ENCODE measurements around the gene RPS3.
A peak's percentile ranks its signal among the peaks of the same experiment; 100 is the strongest.

The RPS3 gene

DNA sequence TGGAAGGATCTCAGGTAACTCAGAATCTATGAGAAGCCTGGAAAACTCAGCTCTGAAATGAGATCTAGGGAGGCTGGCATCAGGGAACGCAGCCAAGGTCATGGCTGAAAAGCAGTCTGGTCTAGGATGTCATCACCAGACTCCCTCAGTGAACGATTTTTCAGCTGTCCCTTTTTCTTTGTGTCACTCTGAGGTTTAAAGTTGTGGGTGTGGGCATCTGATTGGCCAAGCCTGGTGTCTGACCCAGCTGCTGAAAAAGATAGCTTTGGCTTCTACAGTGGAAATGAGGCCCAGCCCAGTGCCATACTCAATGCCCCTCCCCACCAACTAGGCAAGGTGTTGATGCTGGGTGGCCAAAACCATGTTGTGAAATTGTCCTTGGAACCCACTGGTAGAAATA is 14.5 kb downstream of the RPS3 start:
- no peak for DNase-seq (ENCODE audit: low spot score)

DNA sequence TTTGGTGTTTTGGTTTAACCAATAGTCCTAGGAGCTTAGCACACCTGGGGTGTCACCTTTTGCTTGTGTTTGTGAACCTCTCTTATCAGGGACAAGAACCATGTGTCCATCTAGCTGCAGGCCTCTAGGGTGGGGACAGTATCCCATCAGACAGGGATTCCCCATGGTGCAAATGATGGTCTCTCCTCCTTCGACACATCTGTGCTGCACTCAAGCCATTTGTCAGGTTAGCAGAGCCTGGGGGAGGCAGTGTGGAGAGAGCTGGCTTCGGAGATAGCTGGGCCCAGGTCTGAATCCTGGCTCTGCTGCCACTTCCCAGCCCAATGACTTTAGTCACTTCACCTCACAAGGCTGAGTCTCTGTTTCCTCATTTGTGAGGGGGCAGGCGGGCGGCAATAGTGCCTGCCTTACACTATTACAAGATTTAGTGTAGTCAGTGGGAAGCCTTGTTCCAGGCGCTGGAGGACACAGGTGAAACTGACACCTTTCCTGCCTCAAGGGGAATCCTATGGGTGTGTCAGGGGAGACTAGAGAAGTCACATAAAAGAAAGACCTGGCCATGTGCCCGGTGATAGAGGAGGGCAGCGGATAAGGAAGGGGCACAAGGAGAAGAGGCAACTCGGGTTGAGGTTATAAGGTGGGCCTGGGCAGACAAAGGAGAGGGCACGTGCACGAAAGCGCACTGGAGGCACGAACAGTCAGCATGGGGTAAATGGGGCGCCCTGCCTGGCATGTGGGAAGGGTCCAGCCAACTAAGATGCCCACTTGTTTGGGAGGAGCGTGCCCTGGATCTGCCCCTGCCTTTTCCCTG is 21.1 kb downstream of the RPS3 start:
- DNase-seq (ENCODE audit: low spot score) = no peak

DNA sequence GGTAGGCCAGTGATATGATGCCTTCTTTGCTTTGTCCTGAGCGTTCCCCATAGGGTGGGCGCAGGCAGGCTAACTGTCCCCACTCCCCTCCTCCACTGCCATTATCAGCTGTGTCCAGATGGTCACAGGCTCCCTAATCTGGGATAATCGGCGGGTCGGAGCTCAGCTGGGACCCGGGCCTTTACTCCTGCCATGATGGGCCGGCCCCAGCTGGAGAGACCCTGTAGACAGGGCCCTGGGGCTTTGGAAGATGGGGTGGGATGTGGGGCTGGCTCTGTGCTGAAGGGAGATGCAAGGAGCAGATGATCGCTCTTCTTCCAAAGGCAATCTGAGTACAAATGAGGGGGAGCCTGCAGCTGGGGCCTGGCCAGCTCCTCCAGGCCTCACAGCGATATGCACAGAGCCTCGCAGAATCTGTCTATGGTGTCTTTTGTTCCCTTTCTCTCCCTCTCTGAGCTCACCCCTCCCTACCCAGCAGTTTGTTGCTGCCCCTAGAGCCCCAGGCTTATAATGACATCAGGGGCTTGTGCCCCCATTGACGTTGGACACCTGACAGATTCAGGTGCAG is 21.8 kb downstream of the RPS3 start:
- DNase-seq (ENCODE audit: low spot score) = peak; percentile 51

DNA sequence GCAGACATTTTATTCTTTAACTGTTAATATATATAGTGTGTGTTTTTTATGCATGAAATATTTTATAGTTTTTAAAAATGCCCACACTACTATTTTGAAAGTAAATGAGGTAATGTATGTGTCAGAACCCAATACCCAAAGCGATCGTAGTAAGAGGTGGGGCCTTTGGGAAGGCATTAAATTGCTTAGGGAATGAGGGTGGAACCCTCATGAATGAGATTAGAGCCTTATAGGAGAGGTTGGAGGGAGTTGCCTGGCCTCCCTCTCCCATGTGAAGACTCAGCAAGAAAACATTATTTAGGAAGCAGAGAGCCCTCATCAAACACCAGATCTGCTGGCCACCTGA is 22.6 kb downstream of the RPS3 start:
- no peak for DNase-seq (ENCODE audit: low spot score)

- DNase-seq (ENCODE audit: low spot score) = no peak
Observed at GRCh38 chr11:75422248-75423231, 23.2 kb downstream of the RPS3 start.

GRCh38 chr11:75423721-75424120 is 24.4 kb downstream of the RPS3 start:
- no peak for DNase-seq (ENCODE audit: low spot score)

GRCh38 chr11:75424396-75424795 is 25.1 kb downstream of the RPS3 start:
- no peak for DNase-seq (ENCODE audit: low spot score)

DNA sequence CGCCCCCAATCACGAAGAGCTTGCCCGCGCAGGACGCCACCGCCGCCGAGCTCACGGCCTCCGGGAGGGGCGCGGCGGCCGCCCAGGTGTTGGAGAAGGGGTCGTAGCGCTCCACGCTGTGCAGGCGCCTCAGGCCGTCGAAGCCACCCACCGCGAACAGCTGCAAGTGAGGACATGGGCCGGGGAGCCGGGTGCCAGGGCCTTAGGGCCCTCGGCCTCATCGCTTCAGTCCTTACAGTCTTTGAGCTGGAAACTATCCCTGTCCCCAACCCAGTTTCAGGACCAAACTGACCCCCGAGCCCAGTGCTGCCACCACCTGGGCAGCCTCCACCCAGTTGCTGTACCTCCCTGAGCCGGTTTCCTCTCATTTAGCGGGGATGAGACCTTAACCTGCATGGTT is 26.1 kb downstream of the RPS3 start:
- DNase-seq (ENCODE audit: low spot score) = peak; percentile 70

GRCh38 chr11:75426720-75427086 is 27.4 kb downstream of the RPS3 start:
- DNase-seq (ENCODE audit: low spot score) = no peak

DNA sequence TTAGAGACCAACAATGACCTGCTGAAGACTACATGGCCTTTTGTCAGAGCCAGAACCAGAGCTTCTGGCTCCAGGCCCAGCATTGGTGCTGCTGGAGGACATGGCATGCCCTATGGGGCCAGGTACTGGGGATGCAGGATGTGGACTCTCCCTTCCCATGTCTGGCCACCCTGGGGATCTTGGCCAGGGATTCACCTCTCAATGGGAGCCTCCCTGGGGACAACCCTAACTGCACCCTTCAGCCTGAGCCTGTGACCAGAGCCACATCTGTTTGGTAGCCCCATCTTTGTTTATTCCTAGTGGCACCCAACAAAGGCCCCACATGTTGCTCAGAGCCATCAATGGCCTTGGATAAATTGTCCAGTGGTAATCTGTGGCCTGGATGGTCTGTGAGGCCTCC is 27.9 kb downstream of the RPS3 start:
- DNase-seq (ENCODE audit: low spot score) = no peak

DNA sequence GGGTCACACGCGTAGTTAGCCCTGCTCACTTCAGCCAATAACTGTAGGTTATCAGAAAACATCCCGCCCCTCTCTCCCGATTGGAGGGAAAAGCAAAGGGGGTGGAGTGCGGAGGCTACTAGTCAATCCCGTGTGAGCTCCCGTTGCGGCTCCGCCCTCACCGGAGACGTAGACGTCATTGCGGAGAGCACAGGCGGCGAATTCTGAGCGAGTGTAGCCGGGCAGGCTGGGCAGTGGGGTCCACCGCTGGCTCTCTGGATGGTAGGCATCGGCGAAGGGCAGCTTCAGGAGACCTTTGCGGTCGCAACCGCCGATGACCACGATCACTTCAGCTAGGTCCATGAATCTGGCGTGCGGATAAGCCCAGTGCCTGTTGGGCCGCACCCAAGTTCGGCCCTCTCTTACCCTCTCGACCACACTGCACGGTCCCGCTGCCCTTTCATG is 29.0 kb downstream of the RPS3 start:
- no peak for DNase-seq (ENCODE audit: low spot score)

GRCh38 chr11:75428989-75429640 is 29.8 kb downstream of the RPS3 start:
- no peak for DNase-seq (ENCODE audit: low spot score)

- DNase-seq (ENCODE audit: low spot score) = no peak
Observed at GRCh38 chr11:75429641-75429901, 30.3 kb downstream of the RPS3 start.

- peak; percentile 75 for DNase-seq (ENCODE audit: low spot score)
Observed at GRCh38 chr11:75429902-75430713, 30.8 kb downstream of the RPS3 start.

DNA sequence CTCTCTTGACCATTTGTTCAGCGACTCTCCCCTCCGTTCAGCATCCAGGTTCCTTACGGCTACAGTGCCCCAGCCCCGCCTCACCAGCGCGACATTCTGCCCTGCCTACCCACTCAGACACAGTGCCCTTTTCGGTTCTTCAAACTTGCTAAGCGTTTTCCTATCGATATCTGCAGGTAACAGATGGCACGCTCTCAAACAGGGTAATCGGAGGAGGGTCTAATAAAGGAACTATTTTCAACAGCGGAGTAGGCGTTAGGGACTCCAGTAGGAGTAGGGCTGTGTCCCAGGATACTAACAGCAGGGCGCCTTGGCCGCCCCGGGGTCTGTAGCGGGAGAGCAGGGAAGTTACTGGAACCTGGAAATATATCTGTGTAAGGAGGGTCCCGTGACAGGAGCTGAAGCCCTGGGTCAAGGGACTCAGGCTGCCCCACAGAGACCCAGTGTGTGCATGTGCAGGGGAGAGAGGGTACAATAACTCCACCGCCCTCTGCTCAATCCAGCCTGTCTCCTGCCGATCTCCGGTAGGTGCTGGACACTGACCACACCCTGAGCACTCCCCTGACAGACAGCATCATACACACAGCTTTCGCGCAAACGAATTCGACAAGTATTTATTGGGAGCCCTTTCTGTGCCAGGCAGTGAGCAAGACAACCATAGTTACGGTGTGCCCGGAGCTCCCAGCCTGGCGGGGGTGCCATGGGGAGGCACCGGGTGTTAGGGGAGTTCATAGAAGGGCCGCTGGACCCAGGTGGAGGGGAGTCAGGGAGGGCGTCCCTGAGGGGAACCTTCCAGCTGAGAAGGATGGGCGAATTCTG is 31.6 kb downstream of the RPS3 start:
- DNase-seq (ENCODE audit: low spot score) = no peak

DNA sequence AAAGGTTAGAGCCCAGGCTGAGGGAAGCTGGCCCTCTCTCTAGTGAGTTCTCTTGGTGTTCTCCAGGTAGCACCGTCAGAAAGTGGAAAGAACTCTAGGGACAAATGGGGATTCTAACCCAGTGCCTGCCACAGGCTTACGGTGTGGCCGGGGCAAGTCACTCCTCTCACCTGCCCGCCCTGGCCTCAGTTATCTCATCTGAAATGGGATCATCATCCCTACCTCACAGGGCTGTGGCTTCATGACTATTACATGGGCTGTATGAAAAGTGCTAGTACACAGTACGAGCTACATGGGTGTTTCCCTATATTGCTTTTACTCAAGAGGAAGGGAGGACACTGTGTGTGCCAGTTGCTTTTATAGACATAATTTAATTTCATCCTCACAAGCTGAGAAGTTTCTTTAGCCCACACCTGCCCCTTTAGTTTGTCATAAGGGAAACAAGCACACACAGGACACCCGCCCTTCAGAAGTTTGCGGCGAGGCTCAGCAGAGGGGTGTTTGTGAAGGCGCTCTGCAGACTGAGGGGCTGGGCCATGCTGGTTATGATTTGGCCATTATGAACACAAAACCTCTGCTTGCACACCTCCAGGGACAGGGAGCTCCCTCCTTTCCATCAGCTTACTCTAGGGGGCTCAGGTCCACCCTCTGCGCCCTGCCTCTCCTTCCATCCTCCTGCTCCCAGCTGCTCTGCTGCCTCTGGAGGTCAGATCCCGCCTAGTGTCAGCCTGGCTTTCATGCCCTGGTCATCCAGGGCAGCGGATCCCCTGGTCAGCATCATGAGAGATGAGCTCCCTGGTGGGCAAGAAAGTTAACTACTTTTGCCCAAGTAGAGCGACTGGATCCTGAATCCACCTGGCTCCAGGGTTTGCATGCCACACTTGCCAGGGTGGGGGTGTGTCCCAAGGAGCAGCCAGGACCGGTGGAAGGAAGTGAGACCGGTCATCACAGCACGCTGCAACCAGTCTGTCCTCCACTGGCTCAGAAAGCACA is 32.5 kb downstream of the RPS3 start:
- DNase-seq (ENCODE audit: low spot score) = no peak

DNA sequence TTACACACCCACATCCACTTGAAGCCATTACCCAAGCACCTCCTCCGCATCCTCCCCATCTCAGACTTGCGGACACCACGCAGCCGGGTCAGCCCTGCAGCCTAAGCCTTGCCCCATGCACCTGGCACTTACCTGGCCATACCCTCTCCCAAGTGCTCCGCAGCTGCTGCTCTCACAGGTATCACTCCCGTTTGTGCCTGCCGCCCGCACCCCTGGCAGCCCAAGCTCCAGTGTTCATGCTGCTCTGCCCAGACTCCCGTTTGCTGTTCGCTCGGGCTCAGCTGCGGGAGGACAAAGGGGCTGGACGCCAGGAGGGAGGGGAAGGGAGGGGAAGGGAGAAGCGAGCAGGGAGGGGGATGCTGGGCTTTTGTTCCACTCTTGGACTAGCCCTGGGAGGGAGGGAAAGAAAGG is 33.6 kb downstream of the RPS3 start, which contains the start of gene KLHL35:
KLHL35 (minus strand) TSS at position 293 of the 411 bp plus-strand sequence. CDS start 2,574 bp downstream, outside the sequence.
- no peak for DNase-seq (ENCODE audit: low spot score)

- DNase-seq (ENCODE audit: low spot score) = no peak
Observed at GRCh38 chr11:75433443-75433842, 34.1 kb downstream of the RPS3 start.

GRCh38 chr11:75434051-75434450 is 34.7 kb downstream of the RPS3 start:
- DNase-seq (ENCODE audit: low spot score) = no peak

Measured in ecto neural progenitor cell (in vitro differentiated cells).